MM.1S (cell line): ENCODE results near the gene ZMIZ1.

ENCODE experiments used
- CTCF ChIP-seq: fragments of 300-600 bp; sonication (generic); IDR thresholded peaks from 2 replicates; pipeline ENCODE4 v1.5.1; 2016; ENCODE audit warnings: antibody characterized with exemption, low read length, mixed read lengths
- EZH2 ChIP-seq: fragments of 300-600 bp; sonication (generic); optimal IDR thresholded peaks from 2 replicates; pipeline ENCODE3; 2017; ENCODE audit warnings: low read depth, mild to moderate bottlenecking, antibody characterized with exemption, low read length, mixed read lengths
- EZH2phosphoT487 ChIP-seq: fragments of 300-600 bp; sonication (generic); IDR thresholded peaks from 2 replicates; pipeline ENCODE4 v1.6.1; 2018; ENCODE audit warnings: antibody characterized with exemption, low read length

- TF ChIP-seq CTCF: no peak
- TF ChIP-seq EZH2: no peak
- TF ChIP-seq EZH2phosphoT487: no peak
Measured at GRCh38 chr10:79088613-79089355, 20.0 kb downstream of the ZMIZ1 start.
